K562 (cell line): ENCODE measurements around the gene GSS. TPM values are rescaled to one million over a fixed set of nuclear protein-coding genes. Genes with fewer than 3 reads are reported as not detected.

Experiments
- CREB1 ChIP-seq, 2 experiments: sonication (generic) in 1 of 2; formaldehyde crosslinking in 1 of 2; IDR thresholded peaks; 2 replicates each; pipeline versions ENCODE4 v1.6.1 to v1.8.0; 2012 to 2022; ENCODE audit warnings: inconsistent platforms in 1 of 2, mild to moderate bottlenecking in 1 of 2, missing genetic modification reagents in 1 of 2, moderate library complexity in 1 of 2
- ELK3 ChIP-seq: fragments of 450-650 bp; formaldehyde crosslinking; IDR thresholded peaks from 2 replicates; pipeline ENCODE4 v1.4.0; 2020; ENCODE audit warnings: mild to moderate bottlenecking
- FIP1L1 ChIP-seq: fragments of 200-400 bp; formaldehyde crosslinking; IDR thresholded peaks from 2 replicates; pipeline ENCODE4 v1.6.1; 2018; ENCODE audit warnings: mild to moderate bottlenecking, low read depth, low read length; ENCODE audit not compliant: poor library complexity, severe bottlenecking
- HMGXB4 ChIP-seq: sonication (generic); formaldehyde crosslinking; IDR thresholded peaks from 2 replicates; pipeline ENCODE4 v1.8.1; 2023; ENCODE audit warnings: mild to moderate bottlenecking, missing genetic modification reagents
- HOMEZ ChIP-seq: fragments of 250-450 bp; sonication (Bioruptor Pico); IDR thresholded peaks from 2 replicates; pipeline ENCODE4 v1.4.0; 2020; ENCODE audit warnings: mild to moderate bottlenecking, moderate library complexity
- LCOR ChIP-seq: sonication (generic); formaldehyde crosslinking; IDR thresholded peaks from 2 replicates; pipeline ENCODE4 v1.8.0; 2022; ENCODE audit warnings: mild to moderate bottlenecking, missing genetic modification reagents
- NFE2 ChIP-seq: IDR thresholded peaks from 2 replicates; pipeline ENCODE4 v1.6.1; 2014; ENCODE audit warnings: antibody characterized with exemption, low read depth
- NR3C1 ChIP-seq: sonication (generic); formaldehyde crosslinking; IDR thresholded peaks from 2 replicates; pipeline ENCODE4 v1.8.1; 2022; ENCODE audit warnings: missing genetic modification reagents
- PRDM10 ChIP-seq: fragments of 450-650 bp; IDR thresholded peaks from 2 replicates; pipeline ENCODE4 v1.6.1; 2018; ENCODE audit not compliant: partially characterized antibody
- PREB ChIP-seq: sonication (generic); formaldehyde crosslinking; IDR thresholded peaks from 2 replicates; pipeline ENCODE4 v1.8.1; 2023; ENCODE audit warnings: mild to moderate bottlenecking, missing genetic modification reagents
- SREBF1 ChIP-seq: fragments of 150-350 bp; IDR thresholded peaks from 2 replicates; pipeline ENCODE4 v1.6.1; 2014; ENCODE audit warnings: antibody characterized with exemption, low read depth, low read length, borderline replicate concordance
- TCF7 ChIP-seq: sonication (generic); IDR thresholded peaks from 2 replicates; pipeline ENCODE4 v1.6.1; 2016; ENCODE audit warnings: antibody characterized with exemption, borderline replicate concordance
- TFE3 ChIP-seq: fragments of 450-650 bp; formaldehyde crosslinking; IDR thresholded peaks from 2 replicates; pipeline ENCODE4 v1.4.0; 2020; ENCODE audit warnings: mild to moderate bottlenecking, mixed read lengths
- ZNF184 ChIP-seq: sonication (generic); formaldehyde crosslinking; IDR thresholded peaks from 2 replicates; pipeline ENCODE4 v1.5.0; 2020; ENCODE audit warnings: missing genetic modification reagents
- ZNF764 ChIP-seq: fragments of 250-450 bp; sonication (Bioruptor Pico); IDR thresholded peaks from 2 replicates; pipeline ENCODE4 v1.4.0; 2020; ENCODE audit warnings: low read depth, mild to moderate bottlenecking, moderate library complexity
- polyA plus RNA-seq, 8 experiments: library from polyadenylated mRNA; depleted of rRNA in 4 of 8; stranded (reverse) in 5 of 8; unstranded in 3 of 8; fragments of >200 nt; fragmentation: Nextera tagmentation in 2 of 8; fragmentation: Illumina TruSeq in 1 of 8; extraction: Ambion mirVana in 2 of 8; extraction: Trizol in 1 of 8; gene quantifications; 2 replicates each; pipeline versions ENCODE4 v1.2.1 to v1.2.3, GENCODE V29; 2011 to 2014; ENCODE audit warnings: inconsistent platforms in 1 of 8, missing spikeins in 1 of 8
- total RNA-seq, 7 experiments: library from RNA; depleted of rRNA in 6 of 7; stranded (reverse); fragments of >200 nt in 6 of 7; fragmentation: Illumina TruSeq in 2 of 7; extraction: Trizol in 2 of 7; gene quantifications; 2 replicates each; pipeline versions ENCODE4 v1.2.1 to v1.2.3, GENCODE V29; 2011 to 2021; ENCODE audit warnings: low replicate concordance in 1 of 7

GSS gene
- total and polyA plus RNA-seq, 9 of the 15 experiments (the other 6 are each of a cell fraction or from before 2014, with no cell fraction given), result 18.4 to 165 (median 89.4) TPM

GRCh38 chr20:34955231-34956040 is at the start of gene GSS, which contains the start of gene MYH7B (continued):
- no peak for TF ChIP-seq TFE3
- peak; percentile 49 for TF ChIP-seq FIP1L1
- no peak for TF ChIP-seq HOMEZ (CRISPR knock-in tag)
- no peak for TF ChIP-seq ELK3 (CRISPR knock-in tag)
- no peak for TF ChIP-seq ZNF764 (CRISPR knock-in tag)
- no peak for TF ChIP-seq NFE2
- TF ChIP-seq PRDM10, result peak; percentile 28
- TF ChIP-seq PREB (CRISPR knock-in tag), result 0 out of 2 replicates have a peak, but pooled peaks have one; percentile 37
- TF ChIP-seq CREB1 (IDR thresholded peaks at IDR 0.05), result peak; percentile 37; the same call in 1 of the 2 replicates
- TF ChIP-seq CREB1 (CRISPR knock-in tag; IDR thresholded peaks at IDR 0.05), result peak; percentile 75
- peak; percentile 96; the same call in 1 of the 2 replicates for TF ChIP-seq LCOR (CRISPR knock-in tag)
- TF ChIP-seq HMGXB4 (CRISPR knock-in tag), result peak; percentile 79
- no peak for TF ChIP-seq SREBF1
- TF ChIP-seq NR3C1 (CRISPR knock-in tag), result no peak
- no peak for TF ChIP-seq ZNF184 (CRISPR knock-in tag)
- no peak for TF ChIP-seq TCF7
